GM21367 (cell line): ENCODE data around the gene IL2RA.
"Not testable (repeated sequence)": the region's sequence is repeated elsewhere in the genome, so short reads cannot be mapped to it uniquely, and the experiment has no call there.

Experiments used
- ATAC-seq: cut with Tn5 transposase; IDR thresholded peaks from one replicate; pipeline ENCODE4 v1.9.1; 2021; ENCODE audit not compliant: unreplicated experiment

IL2RA gene

GRCh38 chr10:6083523-6084475 lies 21.6 kb upstream of the IL2RA start:
- no peak for ATAC-seq

GRCh38 chr10:6082496-6083395 lies 20.6 kb upstream of the IL2RA start:
- no peak for ATAC-seq

GRCh38 chr10:6080417-6080973 lies 18.3 kb upstream of the IL2RA start:
- no peak for ATAC-seq

GRCh38 chr10:6079044-6079443 lies 16.9 kb upstream of the IL2RA start:
- no peak for ATAC-seq

- ATAC-seq = no peak
These were observed 15.0 kb upstream of the IL2RA start for GRCh38 chr10:6077071-6077675.

GRCh38 chr10:6074489-6075301 lies 12.5 kb upstream of the IL2RA start:
- ATAC-seq = no peak

- ATAC-seq = no peak
These were observed 10.2 kb upstream of the IL2RA start for GRCh38 chr10:6072215-6072934.

- no peak for ATAC-seq
These were observed 9.3 kb upstream of the IL2RA start for GRCh38 chr10:6071181-6072175.

GRCh38 chr10:6070660-6071059 lies 8.5 kb upstream of the IL2RA start:
- no peak for ATAC-seq

- ATAC-seq = no peak
These were observed 7.1 kb upstream of the IL2RA start for GRCh38 chr10:6069081-6069931.

GRCh38 chr10:6068422-6068821 lies 6.3 kb upstream of the IL2RA start:
- peak; percentile 44 for ATAC-seq

- no peak for ATAC-seq
These were observed 5.8 kb upstream of the IL2RA start for GRCh38 chr10:6068006-6068405.

GRCh38 chr10:6067457-6067856 lies 5.3 kb upstream of the IL2RA start:
- no peak for ATAC-seq

GRCh38 chr10:6065835-6066234 lies 3.7 kb upstream of the IL2RA start:
- no peak for ATAC-seq

GRCh38 chr10:6065406-6065805 lies 3.2 kb upstream of the IL2RA start:
- ATAC-seq = no peak

- ATAC-seq = not testable (repeated sequence)
These were observed 2.6 kb upstream of the IL2RA start for GRCh38 chr10:6064726-6065125.

GRCh38 chr10:6064119-6064518 lies 2.0 kb upstream of the IL2RA start:
- no peak for ATAC-seq
